ENCODE measurements around the gene EEF2KMT. TPM values are rescaled to one million over a fixed set of nuclear protein-coding genes. Genes with fewer than 3 reads are reported as not detected.

The EEF2KMT gene
- total RNA-seq, 4 donors from 2014 or later: 1.0 to 13.2 (median 8.5) TPM

GRCh38 chr16:5040451-5040850 lies 57.1 kb downstream of the EEF2KMT start:
- intact Hi-C loops (cut with DNase I; ENCODE audit: low total_unique reads): no loop called here

GRCh38 chr16:5036228-5037156 lies 61.1 kb downstream of the EEF2KMT start:
- no peak for DNase-seq
- intact Hi-C loops (cut with DNase I; ENCODE audit: low total_unique reads): no loop called here
- H3K27me3 ChIP-seq: no peaks in the 10 kb centered on the region
- no peak overlapping the region for H3K4me3 ChIP-seq
- TF ChIP-seq CTCF (IDR thresholded peaks at IDR 0.05): no peak
- no peak for TF ChIP-seq POLR2A (IDR thresholded peaks at IDR 0.05)
- peaks cover 0 to 7% of the 10 kb centered on the region in 2 donors for H3K4me1 ChIP-seq
- no peak overlapping the region for H3K27ac ChIP-seq
- no peaks in the 10 kb centered on the region for H3K9me3 ChIP-seq
- H3K36me3 ChIP-seq: no peaks in the 10 kb centered on the region

More at GRCh38 chr16:5040451-5040850, 57.1 kb downstream of the EEF2KMT start:
- Histone ChIP-seq H3K27me3 (no peaks in the 10 kb centered on the region), H3K4me1 (no peaks in the 10 kb centered on the region), H3K36me3 (no peaks in the 10 kb centered on the region), H3K9me3 (no peaks in the 10 kb centered on the region), H3K27ac (no peak overlapping the region), H3K4me3 (no peak overlapping the region)
- DNase-seq: no peak
- TF ChIP-seq CTCF (IDR thresholded peaks at IDR 0.05): no peak
- TF ChIP-seq POLR2A (IDR thresholded peaks at IDR 0.05): no peak

GRCh38 chr16:5035909-5036227 lies 61.7 kb downstream of the EEF2KMT start:
- H3K27ac ChIP-seq: no peak overlapping the region
- no peaks in the 10 kb centered on the region for H3K36me3 ChIP-seq
- peaks cover 0 to 7% of the 10 kb centered on the region in 2 donors for H3K4me1 ChIP-seq
- DNase-seq: no peak
- H3K4me3 ChIP-seq: no peak overlapping the region
- no peaks in the 10 kb centered on the region for H3K27me3 ChIP-seq
- no peaks in the 10 kb centered on the region for H3K9me3 ChIP-seq
- TF ChIP-seq POLR2A (IDR thresholded peaks at IDR 0.05): no peak
- no peak for TF ChIP-seq CTCF (IDR thresholded peaks at IDR 0.05)
- intact Hi-C loops (cut with DNase I; ENCODE audit: low total_unique reads): no loop called here

Other genes starting within 250 kb of the EEF2KMT start
- gene PPL, start 160.6 kb downstream of the EEF2KMT start, total RNA-seq: 10 to 100 TPM in 3 of 4 donors, 1 to 10 TPM in 1; 8.7 to 39.6 (median 15.2) TPM
- 1 to 10 TPM in 1 of 4 donors, under 1 TPM in 1, not detected in 2; 0.28 to 2.0 TPM for gene SEC14L5, start 139.5 kb downstream of the EEF2KMT start, total RNA-seq
- 10 to 100 TPM in 1 of 4 donors, 1 to 10 TPM in 2, under 1 TPM in 1; 0.29 to 11.3 (median 8.2) TPM for gene NAGPA, start 63.9 kb downstream of the EEF2KMT start, total RNA-seq
- gene C16orf89, start 31.8 kb downstream of the EEF2KMT start, total RNA-seq: 10 to 100 TPM in 1 of 4 donors, 1 to 10 TPM in 1, under 1 TPM in 1, not detected in 1; 0.76 to 13.1 (median 1.1) TPM
- 10 to 100 TPM in 2 of 4 donors, 1 to 10 TPM in 2; 4.7 to 21.3 (median 10.9) TPM for gene ALG1, start 26.0 kb downstream of the EEF2KMT start, total RNA-seq

Data from uterus (tissue), 4 donors.